Nephron progenitor cell (in vitro differentiated cells): ENCODE results near the gene CD83.
"Not testable (repeated sequence)": the region's sequence is repeated elsewhere in the genome, so short reads cannot be mapped to it uniquely, and the experiment has no call there.

ENCODE experiments used
- DNase-seq: peaks from one replicate; pipeline ENCODE4 v3.0.0; 2021
- H3K27ac Mint-ChIP-seq: 2 replicates; pipeline ENCODE4 v1.8.0; 2021; ENCODE audit warnings: mild to moderate bottlenecking, moderate library complexity, mixed read lengths
- H3K27me3 Mint-ChIP-seq: 2 replicates; pipeline ENCODE4 v1.8.0; 2021; ENCODE audit warnings: mild to moderate bottlenecking, low read depth, mixed read lengths; ENCODE audit not compliant: poor library complexity
- H3K36me3 Mint-ChIP-seq: 2 replicates; pipeline ENCODE4 v1.8.0; 2021; ENCODE audit warnings: low read depth, mixed read lengths
- H3K4me1 Mint-ChIP-seq: 2 replicates; pipeline ENCODE4 v1.8.0; 2021; ENCODE audit warnings: mixed read lengths
- H3K4me3 Mint-ChIP-seq: 2 replicates; pipeline ENCODE4 v1.8.0; 2021; ENCODE audit warnings: mild to moderate bottlenecking, moderate library complexity, mixed read lengths
- H3K9me3 Mint-ChIP-seq: 2 replicates; pipeline ENCODE4 v1.8.0; 2021; ENCODE audit warnings: mild to moderate bottlenecking, moderate library complexity, mixed read lengths
- CTCF ChIP-seq: fragments of 200-600 bp; sonication (generic); IDR thresholded peaks from 2 replicates; pipeline ENCODE4 v1.5.0; 2021; ENCODE audit warnings: antibody characterized with exemption

Gene CD83

GRCh38 chr6:14117158-14118090 lies at the start of gene CD83:
CD83 (plus strand) TSS chr6:14117772; CDS start chr6:14117812, 40 bp downstream.
- Mint-ChIP-seq H3K27me3 (peaks cover 59% of the 10 kb centered on the region), H3K36me3 (no peaks in the 10 kb centered on the region), H3K4me1 (peaks cover 6% of the 10 kb centered on the region), H3K9me3 (no peaks in the 10 kb centered on the region), H3K27ac (no peak within 1 kb of the TSS), H3K4me3 (peak within 1 kb of the TSS; percentile 88)
- peak; percentile 70 for DNase-seq
- no peak for TF ChIP-seq CTCF

- Mint-ChIP-seq H3K4me1 (peaks cover 13% of the 10 kb centered on the region), H3K27me3 (peaks cover 8% of the 10 kb centered on the region), H3K36me3 (no peaks in the 10 kb centered on the region), H3K4me3 (no peak overlapping the region), H3K9me3 (peaks cover 1% of the 10 kb centered on the region), H3K27ac (no peak overlapping the region)
- no peak for TF ChIP-seq CTCF
- DNase-seq: no peak
Observed at GRCh38 chr6:14068133-14068532, 49.4 kb upstream of the CD83 start.

GRCh38 chr6:14068623-14069022 lies 48.9 kb upstream of the CD83 start:
- H3K4me1 Mint-ChIP-seq: peaks cover 13% of the 10 kb centered on the region
- peaks cover 8% of the 10 kb centered on the region for H3K27me3 Mint-ChIP-seq
- TF ChIP-seq CTCF: no peak
- H3K9me3 Mint-ChIP-seq: no peaks in the 10 kb centered on the region
- H3K4me3 Mint-ChIP-seq: no peak overlapping the region
- no peaks in the 10 kb centered on the region for H3K36me3 Mint-ChIP-seq
- peak overlapping the region; percentile 56 for H3K27ac Mint-ChIP-seq
- no peak for DNase-seq

GRCh38 chr6:14070457-14070856 lies 47.1 kb upstream of the CD83 start:
- Mint-ChIP-seq H3K27me3 (peaks cover 12% of the 10 kb centered on the region), H3K9me3 (no peaks in the 10 kb centered on the region), H3K27ac (no peak overlapping the region), H3K36me3 (no peaks in the 10 kb centered on the region), H3K4me3 (no peak overlapping the region), H3K4me1 (peaks cover 21% of the 10 kb centered on the region)
- TF ChIP-seq CTCF: no peak
- no peak for DNase-seq

GRCh38 chr6:14072084-14072483 lies 45.5 kb upstream of the CD83 start:
- Mint-ChIP-seq H3K4me3 (no peak overlapping the region), H3K36me3 (no peaks in the 10 kb centered on the region), H3K27me3 (peaks cover 8% of the 10 kb centered on the region), H3K9me3 (no peaks in the 10 kb centered on the region), H3K27ac (no peak overlapping the region), H3K4me1 (peaks cover 16% of the 10 kb centered on the region)
- TF ChIP-seq CTCF: no peak
- DNase-seq: no peak

GRCh38 chr6:14073561-14074354 lies 43.8 kb upstream of the CD83 start:
- peaks cover 14% of the 10 kb centered on the region for H3K27me3 Mint-ChIP-seq
- H3K4me1 Mint-ChIP-seq, DNase-seq, H3K9me3 Mint-ChIP-seq, H3K36me3 Mint-ChIP-seq, H3K27ac Mint-ChIP-seq, H3K4me3 Mint-ChIP-seq: not testable (repeated sequence)
